HG03432 (cell line): ENCODE measurements around the gene ZBTB39.
"Not testable (repeated sequence)": the region's sequence is repeated elsewhere in the genome, so short reads cannot be mapped to it uniquely, and the experiment has no call there.

Source experiments
- ATAC-seq: cut with Tn5 transposase; IDR thresholded peaks from one replicate; pipeline ENCODE4 v1.9.1; 2021; ENCODE audit warnings: mild to moderate bottlenecking, moderate library complexity; ENCODE audit not compliant: unreplicated experiment

Gene ZBTB39

GRCh38 chr12:57031138-57031725, 24.9 kb upstream of the ZBTB39 start:
- ATAC-seq, result no peak

GRCh38 chr12:57029457-57029856, 23.1 kb upstream of the ZBTB39 start:
- ATAC-seq, result no peak

- no peak for ATAC-seq
Measured at GRCh38 chr12:57027805-57028153, 21.4 kb upstream of the ZBTB39 start.

DNA sequence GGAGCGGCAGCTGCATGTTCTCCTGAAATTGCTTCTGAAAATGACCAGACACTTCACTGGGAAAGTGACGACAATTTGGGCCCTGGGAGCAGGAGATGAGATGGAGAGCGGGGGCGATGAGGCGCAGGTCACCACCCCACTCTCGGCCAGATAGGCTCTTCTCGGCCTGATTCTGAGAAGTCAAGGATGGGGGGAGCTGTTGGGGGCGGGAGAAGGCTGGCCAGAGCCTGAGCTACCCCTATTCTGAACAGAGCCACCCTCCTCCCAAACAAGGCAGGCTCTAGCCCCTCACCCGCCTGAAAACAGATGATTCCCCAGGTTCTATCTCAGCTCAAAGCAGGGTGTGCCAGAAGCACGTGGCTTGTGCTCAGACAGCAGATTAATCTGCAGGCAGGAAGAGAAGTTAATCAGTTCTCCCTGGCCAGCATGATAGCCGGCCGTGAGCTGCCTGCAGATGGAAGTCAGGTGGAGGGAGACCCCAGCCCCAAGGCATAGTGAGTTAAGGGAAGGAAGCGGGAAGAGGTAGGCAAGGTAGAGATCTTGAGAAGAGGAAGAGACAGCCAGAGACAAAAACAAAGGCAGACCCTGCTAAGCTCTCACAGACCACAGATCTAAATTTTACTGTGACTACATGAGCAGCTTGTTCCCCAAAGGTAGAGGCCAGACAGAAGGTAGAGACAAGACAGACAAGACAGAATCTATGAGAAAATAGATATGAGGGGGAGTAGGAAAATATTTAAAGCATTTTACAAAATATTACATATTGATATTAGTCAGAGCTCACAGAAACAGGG, 20.9 kb upstream of the ZBTB39 start:
- ATAC-seq, result no peak

DNA sequence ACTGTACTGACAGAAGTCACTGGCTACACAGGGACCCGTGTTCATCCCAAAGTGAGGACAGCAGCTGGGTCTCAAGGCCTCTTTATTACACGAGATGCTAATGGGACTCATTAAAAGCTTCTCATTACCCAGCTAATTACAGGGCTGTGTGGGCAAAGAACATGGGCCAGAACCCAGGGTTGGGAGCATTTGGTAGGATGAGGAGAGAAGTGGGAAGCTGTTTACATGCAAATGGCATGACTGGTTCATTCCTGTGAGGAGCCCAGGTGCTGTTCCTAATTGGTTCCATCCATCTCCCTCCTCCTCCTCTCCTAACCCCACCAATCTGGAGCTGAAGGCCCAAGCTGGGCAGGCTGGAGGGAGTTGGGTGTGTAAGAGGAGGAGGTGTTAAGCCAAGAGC, 18.9 kb upstream of the ZBTB39 start:
- no peak for ATAC-seq

DNA sequence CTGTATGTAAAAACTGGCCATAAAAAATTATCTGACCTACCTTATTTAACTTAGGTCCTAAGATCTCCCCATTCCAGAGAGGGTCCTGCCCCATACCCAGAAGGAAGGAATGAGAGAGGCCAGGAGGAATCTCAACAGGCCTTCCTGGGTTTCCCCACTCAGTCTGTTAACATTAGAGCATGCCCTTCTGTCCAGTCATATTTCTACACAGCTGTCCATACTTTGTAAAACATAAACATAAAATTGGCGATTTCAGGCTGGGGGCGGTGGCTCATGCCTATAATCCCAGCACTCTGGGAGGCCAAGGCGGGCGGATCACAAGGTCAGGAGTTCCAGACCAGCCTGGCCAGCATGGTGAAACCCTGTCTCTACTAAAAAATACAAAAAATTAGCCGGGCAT, 16.0 kb upstream of the ZBTB39 start:
- ATAC-seq, result not testable (repeated sequence)

DNA sequence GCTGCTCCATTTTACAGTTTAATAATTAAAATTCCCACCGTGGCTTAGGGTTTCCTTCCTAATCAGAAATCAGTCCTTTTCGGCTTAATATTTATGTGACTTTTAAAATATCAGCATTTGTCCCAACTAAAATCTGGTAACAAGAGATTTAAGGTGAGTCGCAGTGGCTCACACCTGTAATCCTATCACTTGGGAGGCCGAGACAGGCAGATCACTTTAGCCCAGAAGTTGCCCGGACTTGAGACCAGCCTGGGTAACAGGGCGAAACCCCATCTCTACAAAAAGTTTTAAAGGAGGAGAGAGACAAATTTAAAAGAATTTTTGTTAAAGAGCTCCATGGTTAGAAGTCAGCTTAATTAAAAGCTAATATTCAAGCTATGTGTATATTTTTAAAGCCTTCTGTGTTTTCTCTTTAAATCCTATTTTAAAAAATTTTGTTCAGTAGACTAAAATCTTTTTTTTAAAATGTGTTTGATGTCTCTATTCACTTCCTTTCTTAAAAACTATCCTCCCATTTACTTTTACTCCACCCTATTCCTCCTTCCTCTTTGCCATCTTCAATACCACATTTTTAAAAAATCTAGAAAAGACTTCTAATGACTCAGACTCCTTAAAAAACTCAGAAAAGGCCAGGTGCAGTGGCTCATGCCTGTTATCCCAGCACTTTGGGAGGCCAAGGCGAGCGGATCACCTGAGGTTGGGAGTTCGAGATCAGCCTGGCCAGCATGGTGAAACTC, 13.8 kb upstream of the ZBTB39 start:
- ATAC-seq, result no peak

DNA sequence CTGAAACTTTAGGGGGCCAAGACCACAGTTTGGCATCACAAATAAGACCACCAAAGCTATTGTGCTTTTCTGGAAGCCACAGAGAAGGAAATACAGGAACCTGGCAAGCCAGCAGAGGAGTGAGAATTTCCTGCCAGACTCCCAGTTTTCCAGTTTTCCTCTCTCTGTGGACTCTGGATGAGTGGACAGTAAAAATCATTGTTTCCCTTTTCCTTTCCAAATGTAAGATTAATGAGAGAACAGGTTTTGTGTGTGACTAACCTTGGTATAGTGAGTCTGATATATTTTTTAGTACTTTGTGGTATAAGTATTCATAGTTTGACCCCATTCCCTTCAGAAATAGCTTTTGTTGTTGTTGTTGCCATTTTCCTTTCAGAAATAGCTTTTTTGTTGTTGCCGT, 12.6 kb upstream of the ZBTB39 start:
- no peak for ATAC-seq

DNA sequence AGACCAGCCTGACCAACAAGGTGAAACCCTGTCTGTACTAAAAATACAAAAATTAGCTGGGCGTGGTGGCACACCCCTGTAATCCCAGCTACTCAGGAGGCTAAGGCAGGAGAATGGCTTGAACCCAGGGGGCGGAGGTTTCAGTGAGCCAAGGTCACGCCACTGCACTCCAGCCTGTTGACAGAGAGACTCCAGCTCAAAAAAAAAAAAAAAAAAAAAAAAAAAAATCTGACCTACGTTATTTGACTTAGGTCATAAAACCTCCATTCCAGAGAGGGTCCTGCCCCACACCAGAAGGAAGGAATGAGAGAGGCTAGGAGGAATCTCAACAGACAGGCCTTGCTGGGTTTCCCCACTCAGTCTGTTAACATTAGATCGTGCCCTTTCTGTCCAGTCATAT, 12.0 kb upstream of the ZBTB39 start:
- not testable (repeated sequence) for ATAC-seq

GRCh38 chr12:57016348-57016747, 10.0 kb upstream of the ZBTB39 start, which contains the start of gene TAC3:
Gene TAC3 (minus strand): TSS chr12:57016529. CDS start chr12:57015797, 732 bp downstream.
- ATAC-seq, result no peak

GRCh38 chr12:57012600-57013465, 6.5 kb upstream of the ZBTB39 start:
- peak; percentile 70 for ATAC-seq

DNA sequence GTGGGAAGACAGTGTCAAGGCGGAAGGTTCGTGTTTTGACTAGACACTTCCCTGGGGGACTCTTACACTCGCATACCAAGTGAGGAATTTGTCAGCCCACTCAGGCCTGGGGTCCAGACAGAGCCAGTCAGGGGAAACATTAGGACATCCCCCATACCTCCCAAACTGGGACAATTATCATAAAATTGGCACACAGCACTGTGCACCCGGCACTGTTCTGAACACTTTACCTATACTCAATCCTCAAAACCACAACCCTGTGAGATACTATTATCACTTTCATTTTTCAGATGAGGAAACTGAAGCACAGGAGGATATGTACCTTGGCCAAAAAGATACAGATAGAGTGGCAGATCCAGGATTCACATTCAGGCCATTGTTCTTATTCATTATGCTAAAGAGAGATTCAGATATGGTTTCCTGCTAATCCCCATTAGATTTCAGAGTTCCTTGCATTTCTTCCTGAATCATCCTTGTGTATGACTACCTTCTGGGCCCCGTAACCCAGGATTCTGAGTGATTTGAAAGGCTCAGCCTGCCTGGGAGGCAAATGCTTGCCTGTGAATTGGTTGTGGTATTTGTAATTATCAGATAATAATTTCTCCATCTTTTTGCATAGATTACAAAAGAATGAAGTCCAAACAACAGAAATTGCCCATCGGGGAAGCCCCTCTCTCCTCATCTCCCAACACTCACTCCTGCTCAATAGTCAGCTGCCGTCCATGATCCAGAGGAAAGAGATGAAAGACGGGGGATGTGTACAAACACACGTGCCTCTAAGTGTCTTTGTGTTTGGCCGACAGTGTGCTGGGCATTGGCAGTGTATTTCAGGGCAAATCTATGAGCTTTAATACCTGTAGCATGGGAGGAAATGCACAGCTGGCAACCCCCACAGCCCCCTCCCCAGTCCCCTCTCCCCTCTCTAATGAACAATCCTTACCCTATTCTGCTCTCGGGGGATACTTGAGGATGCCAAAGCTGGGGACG, 5.4 kb upstream of the ZBTB39 start:
- ATAC-seq, result no peak

DNA sequence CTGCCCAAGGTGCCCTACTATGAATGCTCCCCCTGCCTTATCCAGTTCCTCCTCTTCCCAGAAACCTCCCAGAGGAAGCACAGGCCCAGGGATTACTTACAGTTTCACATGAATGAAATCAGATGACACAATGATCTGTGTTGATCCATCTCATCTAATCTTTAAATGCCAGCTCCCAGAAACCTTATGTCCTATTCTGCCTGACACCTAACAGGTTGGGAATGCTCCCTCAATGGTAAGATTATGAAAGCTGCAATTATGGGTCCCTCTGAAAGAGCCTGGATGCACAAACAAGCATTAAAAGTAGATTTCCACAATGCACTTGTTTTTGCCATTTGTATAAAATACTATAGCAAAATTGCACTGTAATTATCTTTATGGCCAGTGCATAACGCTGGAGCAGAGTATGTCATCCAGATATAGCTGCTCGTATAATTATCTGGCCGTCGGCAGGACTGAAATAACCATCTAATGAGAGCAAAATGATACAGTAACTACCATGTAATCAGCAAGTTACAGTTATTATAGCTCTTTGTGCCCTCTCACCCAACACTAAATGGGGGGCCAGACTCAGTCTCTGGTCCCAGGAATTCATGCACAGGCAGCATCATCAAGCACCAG, 4.4 kb upstream of the ZBTB39 start:
- ATAC-seq, result no peak

- ATAC-seq, result no peak
Measured at GRCh38 chr12:57009949-57010626, 3.7 kb upstream of the ZBTB39 start.

DNA sequence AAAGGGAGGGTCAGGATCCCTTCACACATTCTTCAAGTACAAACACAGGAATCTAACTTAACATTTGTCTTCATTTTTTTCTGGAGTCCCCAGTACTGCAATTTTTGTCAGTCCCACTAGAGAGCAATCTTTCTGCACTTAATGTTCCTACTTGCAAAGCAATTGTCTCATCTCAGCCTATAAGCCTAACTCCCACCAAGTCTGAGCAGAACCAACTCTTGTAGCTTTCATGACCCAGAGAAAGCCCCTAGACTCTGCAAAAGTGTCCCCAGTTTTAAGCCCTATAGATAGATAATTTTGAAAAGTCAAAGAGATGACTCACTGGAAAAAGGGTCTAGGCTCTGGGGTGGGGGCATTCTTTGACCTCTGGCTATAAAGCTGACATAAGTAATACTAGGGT, 1.8 kb upstream of the ZBTB39 start:
- no peak for ATAC-seq

DNA sequence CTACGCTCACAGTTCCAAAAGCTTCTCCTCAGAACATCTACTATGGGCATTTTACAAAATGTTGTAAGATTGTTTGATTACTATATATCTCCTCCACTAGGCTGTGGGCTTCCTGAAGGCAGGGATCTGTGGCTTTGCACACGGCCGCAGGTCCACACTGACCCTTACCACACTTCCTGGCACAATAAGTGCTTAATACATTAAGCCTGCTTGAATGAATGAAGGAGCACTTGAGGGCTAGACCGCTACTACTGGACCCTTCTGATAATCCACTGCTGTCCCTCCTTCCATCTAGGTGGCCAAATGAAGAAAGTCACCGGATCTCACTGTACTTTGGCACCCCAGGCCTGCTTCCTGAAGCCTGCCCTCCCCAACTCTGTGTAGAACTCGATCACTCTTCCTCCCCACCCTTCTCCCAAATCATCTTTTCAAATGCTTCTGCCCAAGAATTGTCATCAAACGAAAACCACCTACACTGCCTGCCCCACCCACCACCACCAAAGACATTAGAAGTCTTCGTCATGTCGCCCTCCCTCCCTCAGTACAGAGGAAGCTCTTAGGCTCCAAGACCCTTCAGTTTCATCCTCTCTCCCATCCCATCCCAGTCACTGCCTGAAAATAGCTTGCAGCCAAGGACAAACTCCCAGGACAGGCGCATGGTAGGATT, 596 bp upstream of the ZBTB39 start:
- no peak for ATAC-seq

- ATAC-seq, result no peak
Measured at GRCh38 chr12:57004651-57005050, 1.7 kb downstream of the ZBTB39 start.

GRCh38 chr12:57003395-57003794, 3.0 kb downstream of the ZBTB39 start:
- no peak for ATAC-seq
